Measurements from ENCODE around the gene CYP2S1.

DNA sequence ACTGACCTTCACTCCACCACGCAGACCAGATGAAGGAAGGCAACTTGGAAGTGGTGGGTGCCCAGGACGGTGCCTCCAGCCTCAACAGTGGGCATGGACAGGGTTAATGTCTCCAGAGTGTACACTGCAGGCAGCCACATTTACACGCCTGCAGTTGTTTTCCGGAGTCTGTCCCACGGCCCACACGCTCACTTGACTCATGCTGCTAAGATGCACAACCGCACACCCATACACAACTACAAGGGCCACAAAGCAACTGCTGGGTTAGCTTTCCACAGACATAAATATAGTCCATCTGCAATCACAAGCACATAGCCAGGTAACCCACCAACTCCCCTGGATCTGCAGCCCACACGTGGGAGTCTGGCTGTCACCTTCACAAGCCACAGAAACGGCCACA, 13.4 kb downstream of the CYP2S1 start:
- TF ChIP-seq POLR2A (IDR thresholded peaks at IDR 0.05; ENCODE audit: low read length) (no peak), GATA1 (IDR thresholded peaks at IDR 0.05; ENCODE audit: low read depth, low read length) (no peak)

Data from erythroblast (primary cell).